GM12801 (cell line): ENCODE measurements around the gene SNED1.

Source experiments
- CTCF ChIP-seq: IDR thresholded peaks from one replicate; pipeline ENCODE4 v1.5.1; 2011; ENCODE audit warnings: control low read depth; ENCODE audit not compliant: insufficient read length; ENCODE audit errors: extremely low read depth

Gene SNED1

GRCh38 chr2:240998995-240999791, 775 bp downstream of the SNED1 start:
- no peak for TF ChIP-seq CTCF

- no peak for TF ChIP-seq CTCF
Observed at GRCh38 chr2:240999873-241000541, 1.6 kb downstream of the SNED1 start.

GRCh38 chr2:241000831-241001321, 2.5 kb downstream of the SNED1 start:
- TF ChIP-seq CTCF, result no peak

- no peak for TF ChIP-seq CTCF
Observed at GRCh38 chr2:241001413-241002274, 3.2 kb downstream of the SNED1 start.

- no peak for TF ChIP-seq CTCF
Observed at GRCh38 chr2:241002275-241003046, 4.0 kb downstream of the SNED1 start.

- TF ChIP-seq CTCF, result no peak
Observed at GRCh38 chr2:241003047-241003360, 4.6 kb downstream of the SNED1 start.
